A549 treated with RU486 at 1 μM for 4 hours (cell line): Measurements from ENCODE around the gene PTPN14. TPM values are rescaled to one million over a fixed set of nuclear protein-coding genes. Genes with fewer than 3 reads are reported as not detected.

Source experiments
- total RNA-seq: library from RNA; stranded (reverse); fragments of 200-300 nt; extraction: Qiagen RNA extraction; gene quantifications from 5 replicates; pipeline ENCODE4 v1.2.3, GENCODE V29; 2022; ENCODE audit warnings: low read depth

The PTPN14 gene
- total RNA-seq, result 5.5 to 10.7 TPM (median 10.0 TPM) in 5 replicates

DNA sequence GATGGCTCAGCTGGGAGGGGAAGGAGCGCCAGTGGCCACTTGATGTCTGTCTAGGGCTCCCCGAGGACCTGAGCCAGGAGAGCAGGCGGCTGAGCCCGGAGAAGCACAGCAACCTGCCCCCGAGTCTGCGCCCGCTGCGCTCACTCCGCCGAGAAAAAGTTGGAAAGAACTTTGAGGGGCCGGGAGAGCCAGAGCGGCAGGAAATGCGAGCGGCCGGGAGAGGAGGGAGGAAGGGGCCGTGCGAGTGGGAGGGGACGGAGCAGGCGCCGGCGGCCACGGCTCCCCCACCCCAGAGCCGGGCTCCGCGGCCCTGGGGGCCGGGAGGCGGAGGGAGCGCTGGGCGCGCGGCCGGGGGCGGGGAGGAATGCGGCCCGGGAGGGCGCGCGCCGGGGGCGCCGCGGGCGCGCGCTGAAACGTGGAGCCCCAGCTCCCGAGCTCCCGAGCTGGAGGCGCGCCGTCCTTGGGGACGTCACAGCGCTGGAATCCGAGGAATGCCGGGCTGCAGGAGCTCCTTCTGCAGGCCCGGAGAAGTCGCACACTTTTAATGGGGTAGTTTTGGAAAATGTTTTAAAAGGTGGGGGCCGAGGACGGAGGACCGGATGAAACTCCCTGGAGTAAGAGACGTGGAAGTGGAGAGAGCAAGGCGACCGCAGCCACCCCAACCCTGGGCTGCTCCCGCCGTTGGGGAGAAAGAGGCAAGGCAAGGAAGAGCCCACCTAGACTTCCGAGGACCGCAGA lies at the start of gene PTPN14:
Gene PTPN14 (minus strand): TSS at position 167 of the 738 bp plus-strand sequence. CDS start 86,799 bp downstream, outside the sequence.

Other genes starting within 250 kb of the PTPN14 start
- 68.6 to 105 TPM (median 85.6 TPM) in 5 replicates for gene CENPF, start 51.6 kb upstream of the PTPN14 start, total RNA-seq